Endothelial cell of umbilical vein (primary cell): ENCODE data around the gene CEP55. TPM values are rescaled to one million over a fixed set of nuclear protein-coding genes. Genes with fewer than 3 reads are reported as not detected.

ENCODE experiments used
- BruUV-seq: library from RNA; stranded (reverse); fragments of 400-500 nt; replicated peaks from 2 replicates; lab custom pipeline; 2021; lab: Mats Ljungman, UMichigan
- CTCF ChIA-PET: fragments of 300-600, 350-600 bp; sonication (Branson Sonifier 250); formaldehyde crosslinking; loops from one replicate; lab custom pipeline; 2021; ENCODE audit warnings: antibody characterized with exemption, inconsistent platforms; lab: Charles Lee
- POLR2A ChIA-PET: fragments of 300-600, 350-600 bp; sonication (Branson Sonifier 250); formaldehyde crosslinking; loops from one replicate; lab custom pipeline; 2021; ENCODE audit warnings: antibody characterized with exemption, inconsistent platforms; lab: Charles Lee
- DNase-seq: peaks from one replicate; pipeline ENCODE4 v3.0.0-alpha.2; 2011; ENCODE audit warnings: low read depth, low spot score
- FAIRE-seq: peaks from 2 replicates; lab custom pipeline; 2011; peaks lifted over from hg19 to GRCh38; lab: Jason Lieb, UNC
- H2AFZ ChIP-seq: 2 replicates; pipeline ENCODE4 v1.6.0; 2012; ENCODE audit warnings: low read depth, low read length, control low read depth, inconsistent platforms
- H3K27ac ChIP-seq: 2 replicates; pipeline ENCODE4 v1.5.1; 2011; ENCODE audit warnings: low read depth, mild to moderate bottlenecking, control low read depth, low read length, moderate library complexity; ENCODE audit not compliant: insufficient read depth
- H3K27me3 ChIP-seq, 2 experiments: 2 replicates each; pipeline versions ENCODE4 v1.6.0 to v1.6.1; 2011; ENCODE audit warnings: low read length in 2 of 2, mixed read lengths in 1 of 2; ENCODE audit not compliant: control insufficient read depth in 2 of 2, insufficient read depth in 2 of 2
- H3K36me3 ChIP-seq, 2 experiments: 2 replicates in 1 of 2; 3 replicates in 1 of 2; pipeline ENCODE4 v1.5.1; 2011; ENCODE audit warnings: low read length in 2 of 2, mild to moderate bottlenecking in 1 of 2, moderate library complexity in 1 of 2; ENCODE audit not compliant: control insufficient read depth in 2 of 2, insufficient read depth in 2 of 2; ENCODE audit errors: extremely low read depth in 1 of 2
- H3K4me1 ChIP-seq: 3 replicates; pipeline ENCODE4 v1.5.1; 2011; ENCODE audit warnings: mild to moderate bottlenecking, low read length; ENCODE audit not compliant: control insufficient read depth, insufficient read depth; ENCODE audit errors: extremely low read depth
- H3K4me2 ChIP-seq: 2 replicates; pipeline ENCODE4 v1.6.1; 2011; ENCODE audit warnings: low read length, control low read depth, mixed read lengths; ENCODE audit not compliant: insufficient read depth
- H3K4me3 ChIP-seq, 3 experiments: fragments of 200-600 bp in 1 of 3; sonication (generic), shearing (Covaris generic) in 1 of 3; replicated peaks in 1 of 3; 2 replicates each; pipeline ENCODE4 v1.5.1; 2011 to 2016; ENCODE audit warnings: control low read depth in 3 of 3, low read length in 3 of 3, mild to moderate bottlenecking in 2 of 3, inconsistent platforms in 1 of 3, low read depth in 1 of 3, moderate library complexity in 1 of 3; ENCODE audit not compliant: insufficient read depth in 1 of 3
- H3K79me2 ChIP-seq: 2 replicates; pipeline ENCODE4 v1.6.0; 2012; ENCODE audit warnings: low read length, inconsistent platforms; ENCODE audit not compliant: control insufficient read depth, insufficient read depth
- H3K9ac ChIP-seq: replicated peaks from 2 replicates; pipeline ENCODE3; 2011; ENCODE audit warnings: low read length, control low read depth; ENCODE audit not compliant: insufficient read depth; ENCODE audit errors: extremely low read depth
- H3K9me1 ChIP-seq: replicated peaks from 3 replicates; pipeline ENCODE4 v1.6.0; 2011; ENCODE audit warnings: mild to moderate bottlenecking, low read length; ENCODE audit not compliant: control insufficient read depth, insufficient read depth; ENCODE audit errors: extremely low read depth
- H3K9me3 ChIP-seq: replicated peaks from 2 replicates; pipeline ENCODE4 v1.5.1; 2012; ENCODE audit warnings: low read length, inconsistent platforms; ENCODE audit not compliant: control insufficient read depth, insufficient read depth
- H4K20me1 ChIP-seq: replicated peaks from 2 replicates; pipeline ENCODE3; 2011; ENCODE audit warnings: mild to moderate bottlenecking, low read length; ENCODE audit not compliant: control insufficient read depth, insufficient read depth; ENCODE audit errors: extremely low read depth
- CTCF ChIP-seq, 2 donors: IDR thresholded peaks; 1 replicate in 1 of 2; 2 replicates in 1 of 2; pipeline ENCODE4 v1.5.1; 2011; ENCODE audit warnings: low read length in 2 of 2, mild to moderate bottlenecking in 2 of 2, moderate library complexity in 2 of 2, control low read depth in 1 of 2, inconsistent platforms in 1 of 2, low read depth in 1 of 2; ENCODE audit not compliant: insufficient read depth in 1 of 2; ENCODE audit errors: extremely low read depth in 1 of 2
- EZH2 ChIP-seq: IDR thresholded peaks from 2 replicates; pipeline ENCODE4 v1.6.1; 2012; ENCODE audit warnings: borderline replicate concordance, low read depth, mild to moderate bottlenecking, moderate library complexity, low read length, inconsistent platforms; ENCODE audit not compliant: severe bottlenecking
- FOS ChIP-seq: IDR thresholded peaks from 2 replicates; pipeline ENCODE4 v1.6.1; 2011; ENCODE audit warnings: mild to moderate bottlenecking, low read length, moderate library complexity, borderline replicate concordance; ENCODE audit not compliant: insufficient read depth
- GATA2 ChIP-seq: IDR thresholded peaks from 2 replicates; pipeline ENCODE4 v1.7.0; 2011; ENCODE audit warnings: low read depth, mild to moderate bottlenecking, moderate library complexity, mixed read lengths, low read length; ENCODE audit not compliant: insufficient read length, insufficient read depth
- JUN ChIP-seq: IDR thresholded peaks from 2 replicates; pipeline ENCODE4 v1.6.1; 2011; ENCODE audit warnings: borderline replicate concordance, low read depth; ENCODE audit not compliant: insufficient read length, insufficient read depth
- MAX ChIP-seq: IDR thresholded peaks from 2 replicates; pipeline ENCODE4 v1.6.1; 2011; ENCODE audit not compliant: insufficient read depth, insufficient read length
- MYC ChIP-seq: IDR thresholded peaks from one replicate; pipeline ENCODE4 v1.6.1; 2011; ENCODE audit warnings: mild to moderate bottlenecking, low read depth, low read length
- POLR2A ChIP-seq: IDR thresholded peaks from 2 replicates; pipeline ENCODE4 v1.6.1; 2012; ENCODE audit warnings: low read depth, mild to moderate bottlenecking, control low read depth, low read length
- POLR2AphosphoS5 ChIP-seq: IDR thresholded peaks from 2 replicates; pipeline ENCODE4 v1.6.1; 2012; ENCODE audit warnings: low read depth, mild to moderate bottlenecking, control low read depth, low read length, moderate library complexity; ENCODE audit not compliant: insufficient read depth
- dilution Hi-C: fragments of 300-500 bp; cut with MboI; formaldehyde crosslinking; loops from one replicate; pipeline ENCODE4 v1.15.0; 2019; ENCODE audit warnings: low sequenced_read_pairs; ENCODE audit not compliant: extremely low pct_ligation_motif_present
- intact Hi-C: fragments of 100-400 bp; cut with micrococcal nuclease; formaldehyde crosslinking; loops from one replicate; pipeline ENCODE4 v1.10.0; 2022
- polyA plus RNA-seq, 4 experiments: library from polyadenylated mRNA; depleted of rRNA in 3 of 4; stranded (reverse) in 3 of 4; unstranded in 1 of 4; fragments of >200 nt; gene quantifications; 2 replicates each; pipeline versions ENCODE4 v1.2.1 to v1.2.3, GENCODE V29; 2011 to 2012; ENCODE audit warnings: missing spikeins in 1 of 4
- total RNA-seq: library from RNA; stranded (reverse); gene quantifications from 2 replicates; pipeline ENCODE4 v1.2.3, GENCODE V29; 2021

CEP55 gene
- total and polyA plus RNA-seq, 2 donors (not counting 3 experiments of a cell fraction or from before 2014, with no cell fraction given) = 17.4 to 63.0 TPM

DNA sequence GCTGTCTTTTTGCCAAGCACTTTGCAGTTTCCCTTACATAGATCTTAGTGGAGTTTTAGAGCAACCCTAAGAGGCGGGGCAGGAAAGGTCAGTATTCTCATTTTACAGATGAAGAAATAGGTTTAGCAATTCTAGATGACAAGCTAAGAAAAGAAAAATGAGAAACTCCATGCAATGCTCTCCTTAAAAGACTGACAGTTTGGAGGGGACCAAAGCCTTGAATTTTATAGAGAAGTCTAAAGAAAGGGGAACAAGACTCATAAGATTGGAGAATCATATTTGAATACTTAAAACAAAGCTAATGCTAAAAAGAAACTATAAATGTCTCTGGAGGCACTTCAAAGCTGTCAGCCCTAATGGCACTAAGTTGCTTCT, 19.6 kb downstream of the CEP55 start:
- Histone ChIP-seq H3K27ac (no peak overlapping the region), H3K9ac (no peak overlapping the region), H3K27me3 (no peaks in the 10 kb centered on the region), H3K9me3 (no peaks in the 10 kb centered on the region), H3K79me2 (no peaks in the 10 kb centered on the region), H2AFZ (no peak overlapping the region), H3K36me3 (peaks cover 0 to 24% of the 10 kb centered on the region in 2 experiments), H3K4me2 (no peak overlapping the region), H3K4me1 (peaks cover 4% of the 10 kb centered on the region), H3K4me3 (no peak overlapping the region), H4K20me1 (no peaks in the 10 kb centered on the region), H3K9me1 (no peaks in the 10 kb centered on the region)
- BruUV-seq = no TSS peak
- TF ChIP-seq POLR2A = no peak
- TF ChIP-seq POLR2AphosphoS5 = no peak
- CTCF ChIA-PET = interaction anchor here (1.2 to 1.3 kb wide), 2 partner anchors 12 to 26 kb away, joined by 3 to 4 read pairs; no protein-coding TSS in a partner anchor
- dilution Hi-C loops (no loop called here), intact Hi-C loops (no loop called here)
- FAIRE-seq (no peak), DNase-seq (no peak)
- POLR2A ChIA-PET = no interaction called here

DNA sequence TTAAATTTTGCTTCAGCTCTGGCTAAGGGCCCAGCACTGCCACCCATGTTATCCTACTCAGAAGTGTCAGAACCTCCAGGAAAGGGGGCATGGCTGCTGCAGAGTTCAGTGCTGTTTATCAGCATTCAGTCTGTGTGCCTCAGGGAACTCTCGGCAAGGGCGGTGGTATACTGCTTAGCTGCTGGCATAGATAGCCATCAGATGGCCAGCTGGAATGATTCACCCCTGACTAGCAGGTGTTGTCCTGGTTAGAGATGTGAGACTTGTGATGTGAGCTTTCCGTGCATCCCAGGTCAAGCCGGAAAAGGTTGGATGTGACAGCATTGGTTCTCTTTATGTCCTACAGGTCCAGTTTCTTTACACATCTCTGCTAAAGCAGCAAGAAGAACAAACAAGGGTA, 22.1 kb downstream of the CEP55 start:
- no peak overlapping the region for H3K9ac ChIP-seq
- dilution Hi-C loops = no loop called here
- POLR2A ChIA-PET = no interaction called here

More for the DNA sequence above, 22.1 kb downstream of the CEP55 start:
- H3K27me3 ChIP-seq = no peaks in the 10 kb centered on the region
- intact Hi-C loops = no loop called here
- H2AFZ ChIP-seq = no peak overlapping the region
- BruUV-seq = no TSS peak
- no peaks in the 10 kb centered on the region for H3K9me3 ChIP-seq
- no peaks in the 10 kb centered on the region for H3K9me1 ChIP-seq
- no peak for TF ChIP-seq JUN
- no peak for TF ChIP-seq EZH2
- no peak for TF ChIP-seq POLR2AphosphoS5
- no peak for TF ChIP-seq GATA2
- TF ChIP-seq POLR2A = no peak
- TF ChIP-seq FOS = no peak
- TF ChIP-seq MAX = no peak
- TF ChIP-seq CTCF (IDR thresholded peaks at IDR 0.05; ENCODE audit: extremely low read depth in 1 of 2, insufficient read depth in 1 of 2, low read depth in 1 of 2, low read length in 2 of 2) = no peak
- TF ChIP-seq MYC = no peak
- H3K36me3 ChIP-seq = peaks cover 0 to 24% of the 10 kb centered on the region in 2 experiments
- H3K79me2 ChIP-seq = no peaks in the 10 kb centered on the region
- H3K4me1 ChIP-seq = no peaks in the 10 kb centered on the region
- no peak overlapping the region for H3K4me3 ChIP-seq
- no peak overlapping the region for H3K4me2 ChIP-seq
- DNase-seq (no peak), FAIRE-seq (no peak)
- CTCF ChIA-PET = no interaction called here
- no peaks in the 10 kb centered on the region for H4K20me1 ChIP-seq
- no peak overlapping the region for H3K27ac ChIP-seq
